ENCODE results near the gene KIF6.

The KIF6 gene

DNA sequence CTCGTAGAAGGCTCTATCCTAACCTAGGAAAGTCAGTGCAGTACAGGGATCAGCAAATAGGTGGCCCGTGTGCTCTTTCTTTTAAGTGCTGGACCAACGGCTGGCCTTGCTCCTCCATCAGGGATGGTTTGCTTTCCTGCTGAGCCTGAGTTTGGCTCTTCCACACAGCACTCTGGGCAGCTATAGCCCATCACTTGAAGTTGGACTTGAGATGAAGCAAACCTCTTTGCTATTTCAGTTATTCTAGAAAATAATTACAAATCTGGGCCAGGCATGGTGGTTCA, 335.8 kb downstream of the KIF6 start:
- no peak overlapping the region for H3K4me3 ChIP-seq (ENCODE audit: low read depth, low read length)
- no peaks in the 10 kb centered on the region for H3K36me3 ChIP-seq (ENCODE audit: control insufficient read depth, insufficient read depth, low read length)
- H3K9ac ChIP-seq = no peak overlapping the region
- no peaks in the 10 kb centered on the region for H3K9me3 ChIP-seq (ENCODE audit: control insufficient read depth, low read length)
- H3K4me1 ChIP-seq = no peaks in the 10 kb centered on the region
- no peak overlapping the region for H3K27ac ChIP-seq
- H2AFZ ChIP-seq = no peak overlapping the region
- H3K79me2 ChIP-seq = no peaks in the 10 kb centered on the region
- no peak overlapping the region for H3K4me2 ChIP-seq (ENCODE audit: low read length)
- no peak for TF ChIP-seq CTCF (IDR thresholded peaks at IDR 0.05)
- H3K27me3 ChIP-seq (ENCODE audit: control insufficient read depth, insufficient read depth, low read length) = no peaks in the 10 kb centered on the region

DNA sequence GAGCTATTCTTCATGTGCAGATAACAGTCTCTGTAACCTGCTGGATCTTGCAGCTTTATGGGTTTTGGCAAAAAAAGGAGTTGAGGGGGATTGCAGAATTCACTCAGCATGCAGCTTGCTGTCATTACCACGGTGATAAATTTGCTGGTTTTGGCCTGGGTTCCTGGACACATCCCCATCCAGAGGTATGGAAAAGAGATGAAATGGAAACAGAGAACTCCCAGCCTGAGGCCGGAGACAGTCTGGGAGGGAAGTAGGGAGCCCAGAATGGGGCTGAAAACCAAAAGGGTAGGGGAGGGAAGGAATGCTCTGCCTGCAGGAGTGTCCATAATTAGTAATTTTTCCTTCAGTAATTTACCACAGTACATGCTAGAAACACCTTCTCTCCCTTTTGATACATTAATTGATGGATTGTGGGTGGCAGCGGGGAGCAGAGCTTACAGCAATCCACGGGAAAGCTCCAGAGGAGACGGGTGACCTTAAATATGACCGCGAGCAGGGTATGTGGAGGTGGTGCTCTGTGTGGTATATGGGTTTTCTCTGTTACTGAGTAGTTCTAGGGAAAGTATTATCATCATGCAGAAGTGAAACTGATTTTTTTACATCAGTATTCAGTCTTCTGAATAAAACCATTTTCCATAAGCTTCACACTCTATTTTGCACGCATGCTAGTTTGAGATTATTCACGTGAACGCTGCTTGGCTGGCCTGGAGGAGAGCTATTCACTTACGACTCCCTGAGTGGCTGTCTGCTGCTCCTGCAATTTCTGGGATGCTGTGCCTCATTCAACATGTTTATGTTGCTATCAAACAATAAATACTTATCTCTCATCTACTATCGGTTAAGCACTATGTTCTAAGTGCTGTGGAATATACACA, 336.4 kb downstream of the KIF6 start:
- no peaks in the 10 kb centered on the region for H3K9me3 ChIP-seq (ENCODE audit: control insufficient read depth, low read length)
- H3K27ac ChIP-seq = no peak overlapping the region
- no peaks in the 10 kb centered on the region for H3K36me3 ChIP-seq (ENCODE audit: control insufficient read depth, insufficient read depth, low read length)
- no peaks in the 10 kb centered on the region for H3K27me3 ChIP-seq (ENCODE audit: control insufficient read depth, insufficient read depth, low read length)
- H3K4me1 ChIP-seq = no peaks in the 10 kb centered on the region
- H3K4me3 ChIP-seq (ENCODE audit: low read depth, low read length) = no peak overlapping the region
- no peak overlapping the region for H3K9ac ChIP-seq
- no peak for TF ChIP-seq CTCF (IDR thresholded peaks at IDR 0.05)
- H2AFZ ChIP-seq = no peak overlapping the region
- H3K79me2 ChIP-seq = no peaks in the 10 kb centered on the region
- no peak overlapping the region for H3K4me2 ChIP-seq (ENCODE audit: low read length)

DNA sequence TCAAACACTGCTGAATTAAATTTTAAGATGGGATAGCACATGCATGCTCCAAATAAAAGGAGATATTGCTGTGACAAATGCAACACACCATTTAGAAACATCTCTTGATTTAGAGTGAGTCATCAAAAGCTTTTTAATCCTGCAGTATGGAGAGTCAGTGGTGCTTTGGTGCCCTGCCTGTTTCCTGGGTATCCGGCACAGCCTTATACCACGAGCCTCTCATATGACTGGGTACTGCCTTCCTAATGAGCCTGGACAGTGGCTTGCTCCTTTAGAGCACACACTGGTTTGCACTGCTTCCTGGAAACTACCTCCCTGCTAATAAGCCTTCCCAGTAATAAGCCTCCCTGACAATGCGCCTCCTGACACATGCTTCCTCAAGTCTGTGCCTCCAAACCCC, 337.4 kb downstream of the KIF6 start:
- no peak overlapping the region for H3K27ac ChIP-seq
- no peaks in the 10 kb centered on the region for H3K4me1 ChIP-seq
- peaks cover 3% of the 10 kb centered on the region for H3K9me3 ChIP-seq (ENCODE audit: control insufficient read depth, low read length)
- H3K36me3 ChIP-seq (ENCODE audit: control insufficient read depth, insufficient read depth, low read length) = no peaks in the 10 kb centered on the region
- no peak overlapping the region for H2AFZ ChIP-seq
- no peak overlapping the region for H3K9ac ChIP-seq
- H3K27me3 ChIP-seq (ENCODE audit: control insufficient read depth, insufficient read depth, low read length) = no peaks in the 10 kb centered on the region
- no peak for TF ChIP-seq CTCF (IDR thresholded peaks at IDR 0.05)
- no peak overlapping the region for H3K4me2 ChIP-seq (ENCODE audit: low read length)
- H3K4me3 ChIP-seq (ENCODE audit: low read depth, low read length) = no peak overlapping the region
- no peaks in the 10 kb centered on the region for H3K79me2 ChIP-seq

DNA sequence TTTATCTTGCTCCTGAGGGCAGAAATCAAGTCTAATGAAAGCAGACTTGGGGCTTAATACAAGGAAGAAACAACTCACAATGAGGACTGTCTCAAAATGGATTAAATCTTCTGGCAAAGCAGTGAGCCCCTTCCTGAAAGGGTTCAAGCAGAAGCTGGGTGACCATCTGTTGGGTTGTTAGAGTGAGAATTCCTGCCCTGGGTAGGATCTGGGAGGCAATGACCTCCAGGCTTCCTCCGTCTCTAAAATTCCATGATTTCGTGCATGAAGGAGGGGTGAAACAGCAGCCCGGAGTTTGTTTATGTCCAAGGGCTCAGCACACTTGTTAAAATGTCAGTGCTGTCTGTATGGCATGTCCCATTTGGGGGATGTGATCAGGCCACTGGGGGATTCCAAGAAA, 338.7 kb downstream of the KIF6 start:
- Histone ChIP-seq H3K79me2 (no peaks in the 10 kb centered on the region), H3K4me2 (ENCODE audit: low read length) (no peak overlapping the region), H3K4me1 (no peaks in the 10 kb centered on the region), H2AFZ (no peak overlapping the region), H3K27me3 (ENCODE audit: control insufficient read depth, insufficient read depth, low read length) (no peaks in the 10 kb centered on the region), H3K27ac (no peak overlapping the region), H3K36me3 (ENCODE audit: control insufficient read depth, insufficient read depth, low read length) (no peaks in the 10 kb centered on the region), H3K9me3 (ENCODE audit: control insufficient read depth, low read length) (peaks cover 3% of the 10 kb centered on the region), H3K4me3 (ENCODE audit: low read depth, low read length) (no peak overlapping the region), H3K9ac (no peak overlapping the region)
- no peak for TF ChIP-seq CTCF (IDR thresholded peaks at IDR 0.05)

DNA sequence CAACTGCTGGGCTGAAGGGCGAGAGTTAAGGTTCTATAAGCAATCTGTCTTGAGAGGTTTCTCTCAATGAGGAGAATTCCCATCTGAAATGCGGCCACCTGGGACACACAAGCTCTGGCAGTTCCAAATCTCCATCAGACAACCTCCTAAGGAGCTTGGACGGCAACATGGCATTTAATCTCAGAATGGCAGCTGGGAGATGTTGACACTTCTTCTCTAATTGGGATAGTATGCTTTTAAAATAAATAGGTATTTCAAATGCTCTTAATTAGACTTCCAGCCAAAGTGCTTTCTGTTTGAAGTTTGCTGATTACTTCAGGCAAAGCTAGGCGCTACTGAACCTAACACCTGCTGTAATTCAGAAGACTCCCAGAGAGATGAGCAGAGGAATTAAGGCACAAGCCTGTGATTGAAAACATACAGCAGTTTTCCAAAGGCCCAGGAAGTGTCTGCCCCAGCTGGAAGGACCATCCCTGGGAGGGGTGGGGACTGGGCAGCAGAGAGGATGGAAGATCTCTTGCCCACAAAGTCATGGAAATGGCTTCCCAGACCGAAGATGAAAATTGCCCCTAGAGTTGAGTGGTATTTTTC, 343.6 kb downstream of the KIF6 start:
- Histone ChIP-seq H3K9me3 (ENCODE audit: control insufficient read depth, low read length) (peaks cover 3% of the 10 kb centered on the region), H3K9ac (no peak overlapping the region), H3K27me3 (ENCODE audit: control insufficient read depth, insufficient read depth, low read length) (no peaks in the 10 kb centered on the region), H3K4me3 (ENCODE audit: low read depth, low read length) (no peak overlapping the region), H3K36me3 (ENCODE audit: control insufficient read depth, insufficient read depth, low read length) (no peaks in the 10 kb centered on the region), H2AFZ (no peak overlapping the region), H3K4me2 (ENCODE audit: low read length) (no peak overlapping the region), H3K27ac (no peak overlapping the region), H3K79me2 (no peaks in the 10 kb centered on the region), H3K4me1 (no peaks in the 10 kb centered on the region)
- no peak for TF ChIP-seq CTCF (IDR thresholded peaks at IDR 0.05)
